Upper lobe of left lung (tissue), 6 donors: Measurements from ENCODE around the gene KRT13. TPM values are rescaled to one million over a fixed set of nuclear protein-coding genes. Genes with fewer than 3 reads are reported as not detected.

Experiments
- ATAC-seq, 2 donors: fragments of 200-7000 bp; cut with Tn5 transposase; one replicate each; pipeline ENCODE4 v1.9.1; 2022; ENCODE audit warnings: mild to moderate bottlenecking in 2 of 2, moderate library complexity in 2 of 2; ENCODE audit not compliant: low FRiP score in 2 of 2
- DNase-seq, 2 donors: peaks; one replicate each; pipeline ENCODE4 v3.0.0-alpha.2; 2019 to 2020
- H3K27ac ChIP-seq, 4 donors: fragments of 200-600 bp; sonication (generic); one replicate each; pipeline ENCODE4 v1.5.1; 2016 to 2019
- H3K27me3 ChIP-seq, 4 donors: fragments of 200-600 bp; sonication (generic); one replicate each; pipeline ENCODE4 v1.5.1; 2017 to 2019
- H3K36me3 ChIP-seq, 4 donors: fragments of 200-600 bp; sonication (generic); one replicate each; pipeline ENCODE4 v1.5.1; 2016 to 2019
- H3K4me1 ChIP-seq, 4 donors: fragments of 200-600 bp; sonication (generic); one replicate each; pipeline ENCODE4 v1.5.1; 2018 to 2019
- H3K4me3 ChIP-seq, 4 donors: fragments of 200-600 bp; sonication (generic); one replicate each; pipeline ENCODE4 v1.5.1; 2017 to 2019; ENCODE audit warnings: mild to moderate bottlenecking in 2 of 4, moderate library complexity in 1 of 4
- H3K9me3 ChIP-seq, 4 donors: fragments of 200-600 bp; sonication (generic); one replicate each; pipeline ENCODE4 v1.5.1; 2018 to 2019
- CTCF ChIP-seq, 6 experiments: fragments of 450-650 bp in 4 of 6; fragments of 200-600 bp in 2 of 6; sonication (generic) in 2 of 6; IDR thresholded peaks; one replicate each; pipeline ENCODE4 v1.5.1; 2016 to 2019; ENCODE audit warnings: antibody characterized with exemption in 6 of 6
- EP300 ChIP-seq, 4 donors: sonication (generic); formaldehyde crosslinking; IDR thresholded peaks; one replicate each; pipeline ENCODE4 v1.5.1; 2017; ENCODE audit warnings: antibody characterized with exemption in 4 of 4, control low read depth in 2 of 4
- POLR2A ChIP-seq, 4 donors: fragments of 450-650 bp; IDR thresholded peaks; one replicate each; pipeline ENCODE4 v1.5.1; 2016 to 2017; ENCODE audit warnings: antibody characterized with exemption in 4 of 4, mild to moderate bottlenecking in 2 of 4
- POLR2AphosphoS5 ChIP-seq, 2 donors: sonication (generic); formaldehyde crosslinking; IDR thresholded peaks; one replicate each; pipeline ENCODE4 v1.5.1; 2017; ENCODE audit warnings: antibody characterized with exemption in 2 of 2
- WGBS, 2 donors: methylation state at CpG; one replicate each; pipeline ENCODE4 v1.1.5; 2017 to 2018; 5-methylcytosine and 5-hydroxymethylcytosine counted together
- total RNA-seq, 6 donors: library from RNA; depleted of rRNA in 4 of 6; stranded (reverse); fragments of >200 nt in 4 of 6; gene quantifications; one replicate each; pipeline versions ENCODE4 v1.1.0 to v1.2.1, GENCODE V29; 2016 to 2021
- donor health status: DM: no; HTN: no; CAD: no; lungs with moderate emphysema.
- donor health status: DM: no; HTN: yes; CAD: no; lungs with severe emphysema.

KRT13 gene
- total RNA-seq, 6 donors from 2014 or later, result 1.0 to 12.1 (median 7.2) TPM

GRCh38 chr17:41504246-41504977, 1.0 kb downstream of the KRT13 start:
- no peak for TF ChIP-seq POLR2A (IDR thresholded peaks at IDR 0.05)
- TF ChIP-seq CTCF (IDR thresholded peaks at IDR 0.05), result no peak
- no peak for TF ChIP-seq EP300 (IDR thresholded peaks at IDR 0.05)
- no peak for TF ChIP-seq POLR2AphosphoS5 (IDR thresholded peaks at IDR 0.05)

GRCh38 chr17:41503202-41503601, 2.2 kb downstream of the KRT13 start:
- H3K4me1 ChIP-seq, result peaks cover 0 to 8% (median 3%) of the 10 kb centered on the region in 4 donors
- H3K27me3 ChIP-seq, result no peaks in the 10 kb centered on the region
- H3K9me3 ChIP-seq, result no peaks in the 10 kb centered on the region
- H3K27ac ChIP-seq, result no peak overlapping the region
- 84 to 89% methylated on average over 9 of the region's 9 CpGs for WGBS, 2 donors
- DNase-seq (no peak), ATAC-seq (no peak)
- no peaks in the 10 kb centered on the region for H3K36me3 ChIP-seq
- H3K4me3 ChIP-seq, result no peak overlapping the region
- TF ChIP-seq POLR2AphosphoS5 (IDR thresholded peaks at IDR 0.05) (no peak), CTCF (IDR thresholded peaks at IDR 0.05) (no peak), POLR2A (IDR thresholded peaks at IDR 0.05) (no peak), EP300 (IDR thresholded peaks at IDR 0.05) (no peak)

More at GRCh38 chr17:41504246-41504977, 1.0 kb downstream of the KRT13 start:
- no peaks in the 10 kb centered on the region for H3K9me3 ChIP-seq
- no peaks in the 10 kb centered on the region for H3K36me3 ChIP-seq
- H3K4me3 ChIP-seq, result no peak overlapping the region
- H3K4me1 ChIP-seq, result peaks cover 0 to 5% (median 2%) of the 10 kb centered on the region in 4 donors
- H3K27me3 ChIP-seq, result no peaks in the 10 kb centered on the region
- no peak for ATAC-seq
- H3K27ac ChIP-seq, result no peak overlapping the region
- no peak for DNase-seq
- 59 to 71% methylated on average over 8 of the region's 8 CpGs for WGBS, 2 donors

GRCh38 chr17:41500131-41500911, 5.1 kb downstream of the KRT13 start:
- H3K27ac ChIP-seq, result peak overlapping the region in 2 of 4 donors; percentile 1 to 63
- H3K4me1 ChIP-seq, result peaks cover 5 to 15% (median 9%) of the 10 kb centered on the region in 4 donors
- whole genome bisulfite sequencing, 2 donors, result 63 to 66% methylated on average over 15 of the region's 15 CpGs
- no peaks in the 10 kb centered on the region for H3K9me3 ChIP-seq
- DNase-seq (no peak), ATAC-seq (no peak)
- H3K36me3 ChIP-seq, result no peaks in the 10 kb centered on the region
- H3K27me3 ChIP-seq, result no peaks in the 10 kb centered on the region
- TF ChIP-seq CTCF (IDR thresholded peaks at IDR 0.05) (no peak), POLR2A (IDR thresholded peaks at IDR 0.05) (no peak)
- no peak overlapping the region for H3K4me3 ChIP-seq

GRCh38 chr17:41499714-41500113, 5.7 kb downstream of the KRT13 start:
- 81 to 83% methylated on average over 5 of the region's 5 CpGs for WGBS, 2 donors
- ATAC-seq (no peak), DNase-seq (no peak)
- peak overlapping the region in 2 of 4 donors; percentile 1 to 63 for H3K27ac ChIP-seq
- no peaks in the 10 kb centered on the region for H3K36me3 ChIP-seq
- H3K4me3 ChIP-seq, result no peak overlapping the region
- H3K9me3 ChIP-seq, result no peaks in the 10 kb centered on the region
- H3K4me1 ChIP-seq, result peaks cover 5 to 14% (median 9%) of the 10 kb centered on the region in 4 donors
- no peak for TF ChIP-seq CTCF (IDR thresholded peaks at IDR 0.05)
- TF ChIP-seq POLR2A (IDR thresholded peaks at IDR 0.05), result no peak
- no peak for TF ChIP-seq EP300 (IDR thresholded peaks at IDR 0.05)
- no peaks in the 10 kb centered on the region for H3K27me3 ChIP-seq
